ENCODE results near the gene PDLIM4. TPM values are rescaled to one million over a fixed set of nuclear protein-coding genes. Genes with fewer than 3 reads are reported as not detected.

PDLIM4 gene
- total RNA-seq, 1 experiment from 2014 or later, result 7.6 TPM

DNA sequence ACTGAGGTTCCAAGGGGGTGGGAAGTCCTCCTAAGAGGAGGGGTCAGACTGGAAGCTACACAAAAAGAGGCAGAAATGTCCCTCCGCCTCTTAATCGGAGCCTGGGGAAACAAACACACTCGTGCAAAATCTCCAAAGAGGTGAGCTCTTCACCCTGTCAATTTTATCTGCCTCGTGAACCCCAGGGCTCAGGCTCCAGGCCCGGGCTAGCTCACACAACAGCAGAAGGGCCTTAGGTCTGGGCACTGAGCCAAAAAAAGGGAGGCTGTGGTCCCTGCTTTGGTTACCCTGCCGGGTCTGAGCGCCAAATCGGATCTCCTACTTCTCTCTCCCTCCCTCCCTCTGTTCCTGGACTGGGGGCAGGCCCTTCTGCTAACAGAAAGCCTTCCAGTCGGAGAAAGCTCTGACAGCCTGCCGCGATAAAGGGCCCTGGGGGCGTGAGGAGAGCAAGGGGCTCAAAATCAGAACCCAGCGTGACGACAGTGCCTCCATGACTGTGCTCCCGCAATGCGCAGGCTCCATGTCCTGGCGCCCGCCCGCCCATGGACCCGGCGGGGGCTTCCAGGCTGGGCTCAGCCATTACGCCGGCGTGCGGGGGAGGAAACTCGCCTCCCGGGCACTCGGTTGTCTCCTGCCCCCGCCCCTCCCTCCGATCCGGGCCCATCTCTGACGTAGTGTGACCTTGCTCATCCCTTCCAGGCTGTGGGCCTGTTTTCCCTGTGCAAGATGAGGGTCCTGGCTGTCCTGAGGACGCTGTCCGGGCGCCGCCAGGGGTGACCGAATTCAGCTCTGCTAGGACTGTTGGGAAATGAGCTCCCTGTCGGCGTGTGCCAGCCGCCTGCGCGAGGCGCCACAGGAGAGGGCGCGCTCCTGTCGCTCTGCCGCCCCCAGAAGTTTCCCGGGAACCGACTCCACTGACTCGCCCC lies 35.8 kb downstream of the PDLIM4 start:
- peak overlapping the region; percentile 80 for H3K4me2 ChIP-seq (ENCODE audit: insufficient read depth, insufficient read length, low read length)
- H4K8ac ChIP-seq (replicated peaks; ENCODE audit: insufficient read length, low read depth, low read length), result no peak overlapping the region
- no peak overlapping the region for H3K56ac ChIP-seq (ENCODE audit: insufficient read length, low read depth, low read length)
- H3K27ac ChIP-seq (ENCODE audit: insufficient read length, low read depth, low read length), result no peak overlapping the region
- no peak overlapping the region for H3T11ph ChIP-seq (ENCODE audit: low read length)
- Mint-ChIP-seq H3K27me3 (ENCODE audit: low read depth) (peaks cover 32% of the 10 kb centered on the region), H3K9me3 (no peaks in the 10 kb centered on the region; a peak in 1 of 5 replicates), H3K4me1 (peaks cover 20% of the 10 kb centered on the region in 2 experiments), H3K27ac (peak overlapping the region; percentile 94 to 99 (median 95); a peak in 6 of 7 replicates), H3K36me3 (ENCODE audit: insufficient read depth in 1 of 3, low read depth in 3 of 3) (no peaks in the 10 kb centered on the region), H3K4me3 (peak overlapping the region; percentile 78 to 91)
- no peak overlapping the region for H4K5ac ChIP-seq (ENCODE audit: insufficient read length, low read depth, low read length)
- 0 out of 3 replicates have a peak, but pooled peaks have one; percentile 21 for TF ChIP-seq CTCF (conservative IDR thresholded peaks at IDR 0.05)
- H3K4me1 ChIP-seq (ENCODE audit: insufficient read depth, low read length), result no peaks in the 10 kb centered on the region
- H3K23me2 ChIP-seq (ENCODE audit: insufficient read length, low read depth, low read length, poor library complexity, severe bottlenecking), result peaks cover 18% of the 10 kb centered on the region
- peak overlapping the region; percentile 57 for H2AFZ ChIP-seq (ENCODE audit: low read length)
- no peak overlapping the region for H2BK20ac ChIP-seq (ENCODE audit: low read depth, low read length, poor library complexity, severe bottlenecking)
- peak overlapping the region; percentile 68 for H3K9ac ChIP-seq (ENCODE audit: extremely low read depth, insufficient read length, low read length)
- no CpG with 5 or more reads among the region's 50 CpGs for WGBS (ENCODE audit: extremely low coverage, insufficient read length, low lambda C conversion rate)
- no peak overlapping the region for H2BK5ac ChIP-seq (ENCODE audit: insufficient read length, low read length)
- no peaks in the 10 kb centered on the region for H4K20me1 ChIP-seq (ENCODE audit: control insufficient read depth, insufficient read depth, insufficient read length)
- H2BK120ac ChIP-seq (ENCODE audit: low read depth, low read length, poor library complexity, severe bottlenecking), result no peak overlapping the region
- H2BK15ac ChIP-seq (ENCODE audit: low read depth, low read length), result no peak overlapping the region
- no peak overlapping the region for H4K91ac ChIP-seq (ENCODE audit: insufficient read length, low read depth, low read length)
- H2AK5ac ChIP-seq (ENCODE audit: insufficient read length, low read length), result no peak overlapping the region
- H3K23ac ChIP-seq (ENCODE audit: insufficient read length, low read depth, low read length), result no peak overlapping the region
- H3K27me3 ChIP-seq (ENCODE audit: insufficient read depth, low read length), result peaks cover 3% of the 10 kb centered on the region; the same call in 1 of the 2 replicates
- no peaks in the 10 kb centered on the region for H3K79me1 ChIP-seq (ENCODE audit: insufficient read depth, low read depth, low read length, poor library complexity, severe bottlenecking)
- no peaks in the 10 kb centered on the region for H3K79me2 ChIP-seq (ENCODE audit: insufficient read depth, low read length)
- peak; percentile 79 for DNase-seq
- no peak overlapping the region; the same call in 1 of the 2 replicates for H3K4ac ChIP-seq (ENCODE audit: low read depth, low read length)
- H2BK12ac ChIP-seq (ENCODE audit: insufficient read length, low read depth, low read length), result no peak overlapping the region
- peak overlapping the region; percentile 73 for H3K18ac ChIP-seq (ENCODE audit: insufficient read length, low read depth, low read length)
- H3K14ac ChIP-seq (ENCODE audit: insufficient read depth, low read length), result peak overlapping the region; percentile 92
- H3K9me3 ChIP-seq (ENCODE audit: control insufficient read depth, low read depth, low read length), result no peaks in the 10 kb centered on the region

All from H9 (cell line).